A549 (cell line): ENCODE measurements around the gene ZNF212. TPM values are rescaled to one million over a fixed set of nuclear protein-coding genes. Genes with fewer than 3 reads are reported as not detected.
"Not testable (repeated sequence)": the region's sequence is repeated elsewhere in the genome, so short reads cannot be mapped to it uniquely, and the experiment has no call there.

Experiments used
- ATAC-seq, 2 experiments: fragments of 200-7000 bp in 1 of 2; fragments of >200 bp in 1 of 2; cut with Nextera tagmentation in 1 of 2; cut with Tn5 transposase in 1 of 2; 3 replicates each; pipeline versions ENCODE4 v1.8.0 to v1.9.1; 2018 to 2020; ENCODE audit warnings: mild to moderate bottlenecking in 1 of 2, moderate library complexity in 1 of 2
- CTCF ChIA-PET: fragments of 300-600 bp; sonication (Branson Sonifier 250); formaldehyde crosslinking; extraction: SDS; loops from one replicate; lab custom pipeline; 2021; ENCODE audit warnings: antibody characterized with exemption, inconsistent platforms; lab: Yijun Ruan, JAX
- POLR2A ChIA-PET: fragments of 350-600 bp; formaldehyde crosslinking; extraction: SDS; loops from one replicate; lab custom pipeline; 2021; ENCODE audit warnings: antibody characterized with exemption, inconsistent platforms; lab: Yijun Ruan, JAX
- DNase-seq, 2 experiments: peaks; one replicate each; pipeline versions ENCODE4 v3.0.0 to v3.0.0-alpha.2; 2011 to 2016; ENCODE audit warnings: low read depth in 1 of 2, low spot score in 1 of 2
- FAIRE-seq: peaks from 2 replicates; lab custom pipeline; 2011; peaks lifted over from hg19 to GRCh38; lab: Jason Lieb, UNC
- H3K27ac ChIP-seq, 2 experiments: fragments of >200 bp; sonication (Bioruptor Twin); formaldehyde crosslinking; 3 replicates each; pipeline ENCODE4 v1.5.1; 2016 to 2017
- H3K4me1 ChIP-seq: fragments of >200 bp; sonication (Bioruptor Twin); formaldehyde crosslinking; 3 replicates; pipeline ENCODE4 v1.6.1; 2016
- H3K4me2 ChIP-seq: fragments of >200 bp; sonication (Bioruptor Twin); formaldehyde crosslinking; 3 replicates; pipeline ENCODE4 v1.6.1; 2016
- H3K4me3 ChIP-seq: fragments of >200 bp; sonication (Bioruptor Twin); formaldehyde crosslinking; 3 replicates; pipeline ENCODE4 v1.5.1; 2016
- H3K9me3 ChIP-seq: fragments of >200 bp; sonication (Bioruptor Twin); formaldehyde crosslinking; 3 replicates; pipeline ENCODE4 v1.6.1; 2016
- ATOH8 ChIP-seq: fragments of 250-450 bp; sonication (Bioruptor Pico); IDR thresholded peaks from 2 replicates; pipeline ENCODE4 v1.5.0; 2020; ENCODE audit warnings: low read depth, mild to moderate bottlenecking, moderate library complexity
- CBX2 ChIP-seq: fragments of 200-600 bp; sonication (generic); IDR thresholded peaks from 2 replicates; pipeline ENCODE4 v1.6.1; 2016; ENCODE audit warnings: low read depth, mild to moderate bottlenecking, borderline replicate concordance
- FOSB ChIP-seq: fragments of 250-450 bp; sonication (Bioruptor Pico); IDR thresholded peaks from 2 replicates; pipeline ENCODE4 v1.5.0; 2020; ENCODE audit warnings: mild to moderate bottlenecking, moderate library complexity
- GATA3 ChIP-seq: IDR thresholded peaks from 2 replicates; pipeline ENCODE4 v1.6.1; 2012; ENCODE audit warnings: borderline replicate concordance
- HDAC2 ChIP-seq: fragments of 200-600 bp; sonication (generic); IDR thresholded peaks from 2 replicates; pipeline ENCODE4 v1.6.1; 2016
- HES2 ChIP-seq: fragments of >200 bp; sonication (Bioruptor Twin); formaldehyde crosslinking; IDR thresholded peaks from 2 replicates; pipeline ENCODE4 v1.6.1; 2016
- JUN ChIP-seq, 2 experiments: fragments of >200 bp; sonication (Bioruptor Twin); formaldehyde crosslinking; IDR thresholded peaks; 2 replicates in 1 of 2; 3 replicates in 1 of 2; pipeline ENCODE4 v1.6.1; 2016 to 2017
- KDM1A ChIP-seq: fragments of 200-600 bp; sonication (generic); IDR thresholded peaks from 2 replicates; pipeline ENCODE4 v1.6.1; 2016; ENCODE audit warnings: low read depth, mild to moderate bottlenecking
- MAFK ChIP-seq: fragments of 450-650 bp; IDR thresholded peaks from 2 replicates; pipeline ENCODE4 v1.6.1; 2014; ENCODE audit not compliant: partially characterized antibody
- MAZ ChIP-seq: fragments of 150-350 bp; IDR thresholded peaks from 2 replicates; pipeline ENCODE4 v1.6.1; 2014; ENCODE audit warnings: antibody characterized with exemption, low read depth, low read length, borderline replicate concordance
- NFE2L2 ChIP-seq: fragments of 150-350 bp; conservative IDR thresholded peaks from 2 replicates; pipeline ENCODE4 v1.6.1; 2014; ENCODE audit warnings: low read length
- NPAS2 ChIP-seq: fragments of 250-450 bp; sonication (Bioruptor Pico); IDR thresholded peaks from 2 replicates; pipeline ENCODE4 v1.8.0; 2022; ENCODE audit warnings: mild to moderate bottlenecking, moderate library complexity, borderline replicate concordance
- NR3C1 ChIP-seq: fragments of >200 bp; sonication (Bioruptor Twin); formaldehyde crosslinking; IDR thresholded peaks from 3 replicates; pipeline ENCODE4 v1.6.1; 2017
- PHF8 ChIP-seq: fragments of 200-600 bp; sonication (generic); IDR thresholded peaks from 2 replicates; pipeline ENCODE4 v1.6.1; 2016; ENCODE audit warnings: low read depth, mild to moderate bottlenecking, antibody characterized with exemption, moderate library complexity, borderline replicate concordance
- POLR2AphosphoS2 ChIP-seq: conservative IDR thresholded peaks from 2 replicates; pipeline ENCODE4 v1.6.1; 2012; ENCODE audit warnings: low read length, improper control_type of control experiment, inconsistent platforms
- RCOR1 ChIP-seq: fragments of 150-350 bp; IDR thresholded peaks from 2 replicates; pipeline ENCODE4 v1.6.1; 2014; ENCODE audit warnings: antibody characterized with exemption, low read length, low read depth
- RFX5 ChIP-seq: fragments of 450-650 bp; IDR thresholded peaks from 2 replicates; pipeline ENCODE4 v1.7.1; 2014; ENCODE audit warnings: antibody characterized with exemption, mild to moderate bottlenecking, moderate library complexity
- RNF2 ChIP-seq: fragments of 200-600 bp; sonication (generic); IDR thresholded peaks from 2 replicates; pipeline ENCODE4 v1.6.1; 2016; ENCODE audit warnings: low read depth, mild to moderate bottlenecking, antibody characterized with exemption, moderate library complexity, borderline replicate concordance
- SMC3 ChIP-seq: fragments of >200 bp; sonication (Bioruptor Twin); formaldehyde crosslinking; IDR thresholded peaks from 3 replicates; pipeline ENCODE4 v1.6.1; 2018; ENCODE audit warnings: inconsistent platforms
- ZC3H11A ChIP-seq: fragments of 450-650 bp; IDR thresholded peaks from 2 replicates; pipeline ENCODE4 v1.6.1; 2014; ENCODE audit warnings: antibody characterized with exemption, mild to moderate bottlenecking
- ZFP36 ChIP-seq: fragments of 450-650 bp; IDR thresholded peaks from 2 replicates; pipeline ENCODE4 v1.6.1; 2014; ENCODE audit warnings: borderline replicate concordance; ENCODE audit not compliant: partially characterized antibody
- ZNF302 ChIP-seq: fragments of 250-450 bp; sonication (Bioruptor Pico); IDR thresholded peaks from 2 replicates; pipeline ENCODE4 v1.9.0; 2021; ENCODE audit warnings: inconsistent platforms, mild to moderate bottlenecking, moderate library complexity
- ZSCAN20 ChIP-seq: fragments of 250-450 bp; sonication (Bioruptor Pico); IDR thresholded peaks from 2 replicates; pipeline ENCODE4 v1.8.0; 2022; ENCODE audit warnings: mild to moderate bottlenecking, moderate library complexity
- WGBS: methylation state at CpG from one replicate; pipeline ENCODE4 v1.1.6; 2017; ENCODE audit errors: missing lambda C conversion rate; 5-methylcytosine and 5-hydroxymethylcytosine counted together
- polyA plus RNA-seq, 4 experiments: library from polyadenylated mRNA; depleted of rRNA in 3 of 4; stranded (reverse); fragments of >200 nt; fragmentation: RNase III in 1 of 4; extraction: RNeasy Plus Mini Kit Qiagen cat#74134 plus additional on column Dnase treatment in 1 of 4; gene quantifications; 2 replicates in 3 of 4; 3 replicates in 1 of 4; pipeline ENCODE4 v1.2.3, GENCODE V29; 2011 to 2017
- TF ChIP-seq, protein P1 (sequence below): fragments of >200 bp; sonication (Bioruptor Twin); formaldehyde crosslinking; IDR thresholded peaks from 3 replicates; pipeline ENCODE4 v1.5.1; 2016

The ZNF212 gene
- polyA plus RNA-seq, 2 of the 4 experiments (the other 2 are of a cell fraction), result 5.5 to 7.9 TPM

DNA sequence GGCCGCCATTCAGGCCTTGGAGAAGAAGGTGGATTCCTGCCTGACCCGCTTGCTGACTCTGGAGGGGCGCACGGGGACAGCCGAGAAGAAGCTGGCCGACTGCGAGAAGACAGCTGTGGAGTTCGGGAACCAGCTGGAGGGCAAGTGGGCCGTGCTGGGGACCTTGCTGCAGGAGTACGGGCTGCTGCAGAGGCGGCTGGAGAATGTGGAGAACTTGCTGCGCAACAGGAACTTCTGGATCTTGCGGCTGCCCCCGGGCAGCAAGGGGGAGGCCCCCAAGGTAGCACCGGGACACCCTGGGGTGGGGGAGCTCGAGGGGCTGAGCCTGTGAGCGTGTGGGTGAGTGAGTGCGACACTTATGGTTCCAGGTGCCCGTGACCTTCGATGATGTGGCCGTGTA lies 27.0 kb downstream of the ZNF212 start (continued):
- TF ChIP-seq ATOH8 (CRISPR knock-in tag), result no peak
- TF ChIP-seq, all 56 proteins: peak for 0

GRCh38 chr7:149267733-149268132 lies 28.3 kb downstream of the ZNF212 start:
- TF ChIP-seq RCOR1 (no peak), ZSCAN20 (CRISPR knock-in tag) (no peak), POLR2AphosphoS2 (no peak), CBX2 (no peak), ZC3H11A (no peak), KDM1A (no peak)
- TF ChIP-seq, protein P1, sequence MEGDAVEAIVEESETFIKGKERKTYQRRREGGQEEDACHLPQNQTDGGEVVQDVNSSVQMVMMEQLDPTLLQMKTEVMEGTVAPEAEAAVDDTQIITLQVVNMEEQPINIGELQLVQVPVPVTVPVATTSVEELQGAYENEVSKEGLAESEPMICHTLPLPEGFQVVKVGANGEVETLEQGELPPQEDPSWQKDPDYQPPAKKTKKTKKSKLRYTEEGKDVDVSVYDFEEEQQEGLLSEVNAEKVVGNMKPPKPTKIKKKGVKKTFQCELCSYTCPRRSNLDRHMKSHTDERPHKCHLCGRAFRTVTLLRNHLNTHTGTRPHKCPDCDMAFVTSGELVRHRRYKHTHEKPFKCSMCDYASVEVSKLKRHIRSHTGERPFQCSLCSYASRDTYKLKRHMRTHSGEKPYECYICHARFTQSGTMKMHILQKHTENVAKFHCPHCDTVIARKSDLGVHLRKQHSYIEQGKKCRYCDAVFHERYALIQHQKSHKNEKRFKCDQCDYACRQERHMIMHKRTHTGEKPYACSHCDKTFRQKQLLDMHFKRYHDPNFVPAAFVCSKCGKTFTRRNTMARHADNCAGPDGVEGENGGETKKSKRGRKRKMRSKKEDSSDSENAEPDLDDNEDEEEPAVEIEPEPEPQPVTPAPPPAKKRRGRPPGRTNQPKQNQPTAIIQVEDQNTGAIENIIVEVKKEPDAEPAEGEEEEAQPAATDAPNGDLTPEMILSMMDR, result no peak
- Histone ChIP-seq H3K9me3 (no peaks in the 10 kb centered on the region), H3K27ac (no peak overlapping the region), H3K4me3 (no peak overlapping the region), H3K4me1 (peaks cover 12% of the 10 kb centered on the region; the same call in 2 of the 3 replicates), H3K4me2 (no peak overlapping the region)
- WGBS, result 96% methylated on average over 8 of the region's 8 CpGs
- FAIRE-seq, result no peak
- ATAC-seq, result peak in 1 of 2 experiments; percentile 45; a peak in 1 of 6 replicates
- ChIA-PET POLR2A (no interaction called here), CTCF (interaction anchor here (0.6 to 0.9 kb wide), 4 partner anchors 11 to 155 kb away, joined by 3 read pairs; no protein-coding TSS in a partner anchor)
- no peak for DNase-seq

DNA sequence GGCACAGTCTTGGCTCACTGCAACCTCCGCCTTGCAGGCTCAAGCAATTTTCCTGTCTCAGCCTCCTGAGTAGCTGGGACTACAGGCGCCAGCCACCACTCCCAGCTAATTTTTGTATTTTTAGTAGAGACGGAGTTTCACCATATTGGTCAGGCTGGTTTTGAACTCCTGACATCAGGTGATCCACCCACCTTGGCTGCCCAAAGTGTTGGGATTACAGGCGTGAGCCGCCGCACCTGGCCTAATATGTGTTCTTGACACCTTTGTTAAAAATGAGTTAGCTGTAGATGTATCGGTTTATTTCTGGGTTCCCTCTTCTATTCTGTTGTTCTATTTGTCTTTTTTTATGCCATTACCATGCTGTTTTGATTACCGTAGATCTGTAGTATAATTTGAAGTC lies 35.0 kb downstream of the ZNF212 start:
- not testable (repeated sequence) for H3K4me1 ChIP-seq, H3K4me3 ChIP-seq, FAIRE-seq, DNase-seq, H3K27ac ChIP-seq, H3K9me3 ChIP-seq, H3K4me2 ChIP-seq, ATAC-seq
- WGBS, result 97% methylated on average over 8 of the region's 8 CpGs
- ChIA-PET CTCF (interaction anchor here (0.5 to 2.4 kb wide), 3 partner anchors 10 to 258 kb away, joined by 3 to 9 read pairs (median 3); no protein-coding TSS in a partner anchor), POLR2A (interaction anchor here (0.7 to 0.8 kb wide), 2 partner anchors 16 to 23 kb away, joined by 3 to 5 read pairs; no protein-coding TSS in a partner anchor)

DNA sequence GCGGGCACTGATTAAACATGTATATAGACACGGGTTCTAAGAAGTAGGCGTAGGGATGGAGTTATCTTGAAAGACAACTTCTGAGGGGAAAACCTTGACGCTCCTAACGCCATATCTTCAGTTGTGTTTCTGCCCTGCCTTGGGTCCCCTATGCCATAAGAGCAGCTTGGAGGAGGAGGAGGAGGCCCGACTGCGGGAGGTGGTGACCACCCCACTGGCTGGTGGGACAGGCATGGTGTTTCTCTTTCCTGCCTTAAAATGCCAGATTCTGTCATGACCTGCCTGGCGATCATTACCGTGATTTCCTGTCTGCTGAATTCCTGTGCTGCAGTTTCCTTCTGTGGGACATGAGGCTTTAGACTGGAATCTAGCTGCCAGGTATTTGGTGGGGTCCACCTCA lies 38.4 kb downstream of the ZNF212 start:
- FAIRE-seq (no peak), ATAC-seq (no peak), DNase-seq (no peak)
- H3K4me1 ChIP-seq, result no peaks in the 10 kb centered on the region
- TF ChIP-seq PHF8 (no peak), RNF2 (no peak), GATA3 (no peak)
- WGBS, result 91% methylated on average over 9 of the region's 9 CpGs
- H3K4me2 ChIP-seq, result no peak overlapping the region
- H3K27ac ChIP-seq, result no peak overlapping the region
- peaks cover 8% of the 10 kb centered on the region; the same call in 2 of the 3 replicates for H3K9me3 ChIP-seq
- ChIA-PET CTCF (interaction anchor here (1.1 to 4.4 kb wide), 3 partner anchors 10 to 32 kb away, joined by 3 to 14 read pairs (median 3); partner anchors contain the start of gene ZNF783), POLR2A (no interaction called here)
- H3K4me3 ChIP-seq, result no peak overlapping the region

GRCh38 chr7:149278396-149278795 lies 38.9 kb downstream of the ZNF212 start:
- TF ChIP-seq POLR2AphosphoS2 (no peak), MAFK (no peak), KDM1A (no peak), JUN (IDR thresholded peaks at IDR 0.05) (no peak), MAZ (no peak), RFX5 (no peak), NPAS2 (CRISPR knock-in tag) (no peak), ZSCAN20 (CRISPR knock-in tag) (no peak), HDAC2 (no peak), ZNF302 (CRISPR knock-in tag) (no peak), SMC3 (no peak), NFE2L2 (no peak), HES2 (no peak), GATA3 (no peak), NR3C1 (no peak), FOSB (CRISPR knock-in tag) (no peak), ZFP36 (no peak), ATOH8 (CRISPR knock-in tag) (no peak)
- POLR2A ChIA-PET, result no interaction called here
- Histone ChIP-seq H3K4me2 (no peak overlapping the region), H3K4me3 (no peak overlapping the region), H3K9me3 (peaks cover 8% of the 10 kb centered on the region; the same call in 2 of the 3 replicates), H3K27ac (no peak overlapping the region), H3K4me1 (no peaks in the 10 kb centered on the region)
- DNase-seq (no peak), ATAC-seq (no peak), FAIRE-seq (no peak)
- CTCF ChIA-PET, result interaction anchor here (1.1 to 4.4 kb wide), 5 partner anchors 10 to 32 kb away, joined by 3 to 14 read pairs (median 4); partner anchors contain the start of gene ZNF783
- WGBS, result 92% methylated on average over 11 of the region's 11 CpGs
